Hematopoietic multipotent progenitor cell (in vitro differentiated cells): ENCODE data around the gene GNA12. TPM values are rescaled to one million over a fixed set of nuclear protein-coding genes. Genes with fewer than 3 reads are reported as not detected.
"Not testable (repeated sequence)": the region's sequence is repeated elsewhere in the genome, so short reads cannot be mapped to it uniquely, and the experiment has no call there.

Experiments used
- DNase-seq, 3 donors: peaks; one replicate each; pipeline ENCODE4 v3.0.0-alpha.2; 2011 to 2015; ENCODE audit warnings: low read depth in 2 of 3, low spot score in 2 of 3
- total RNA-seq: library from RNA; depleted of rRNA; stranded (reverse); fragments of >200 nt; gene quantifications from one replicate; pipeline ENCODE4 v1.2.3, GENCODE V29; 2012

GNA12 gene
- total RNA-seq, 1 donor, result 48.2 TPM

- DNase-seq, result no peak
Measured at GRCh38 chr7:2705371-2706096, 138.6 kb downstream of the GNA12 start.

DNA sequence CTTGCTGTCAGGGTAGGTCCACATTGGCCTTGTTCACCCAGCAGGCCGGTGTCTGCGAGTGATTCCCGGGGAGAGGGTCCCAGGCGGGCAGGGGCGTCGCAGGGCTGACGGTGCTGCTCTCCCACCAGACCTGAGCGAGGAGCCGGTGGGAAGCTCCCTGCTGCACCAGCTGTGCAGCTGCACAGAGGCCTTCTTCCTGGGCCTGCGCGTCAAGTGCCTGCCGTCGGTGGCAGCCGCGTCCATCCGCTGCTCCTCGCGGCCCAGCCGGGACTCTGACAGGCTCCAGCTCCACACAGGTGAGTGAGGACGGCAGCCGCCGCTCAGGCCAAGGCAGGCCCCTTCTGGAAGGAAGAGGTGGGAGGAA, 141.5 kb downstream of the GNA12 start:
- no peak for DNase-seq

DNA sequence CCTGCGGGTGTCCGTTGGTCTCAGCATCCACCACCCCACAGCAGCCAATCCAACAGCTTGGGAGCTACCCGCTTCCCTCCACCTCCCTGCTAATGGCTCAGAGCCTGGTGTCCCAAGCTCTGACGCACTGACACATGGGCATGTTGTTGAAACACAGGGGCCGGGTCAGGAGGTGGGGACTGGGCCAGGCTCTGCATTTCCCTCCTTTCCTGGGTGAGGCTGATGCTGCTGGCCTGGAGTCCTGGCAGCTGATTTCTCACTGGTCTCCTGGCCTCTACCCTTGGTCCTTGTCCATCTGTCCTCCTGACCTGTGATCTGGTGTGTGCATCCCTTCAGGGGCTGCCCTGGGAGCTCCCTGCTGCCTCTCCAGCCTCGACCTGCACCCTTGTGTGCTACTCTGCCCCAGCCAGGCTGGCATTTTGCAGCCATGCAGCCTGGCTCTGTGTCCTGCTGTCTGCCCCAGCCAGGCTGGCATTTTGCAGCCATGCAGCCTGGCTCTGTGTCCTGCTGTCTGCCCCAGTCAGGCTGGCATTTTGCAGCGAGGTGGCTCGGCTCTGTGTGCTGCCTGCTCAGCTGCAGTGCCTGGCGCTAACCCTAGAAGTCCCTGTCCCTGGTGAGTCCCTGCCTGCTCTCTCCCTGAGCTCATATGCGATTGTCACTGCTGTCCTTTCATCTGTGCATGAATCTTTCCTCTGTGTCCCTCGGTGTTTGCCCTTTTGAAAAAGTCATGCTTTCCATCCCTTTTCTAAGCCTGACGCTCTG, 142.1 kb downstream of the GNA12 start:
- DNase-seq, result no peak

DNA sequence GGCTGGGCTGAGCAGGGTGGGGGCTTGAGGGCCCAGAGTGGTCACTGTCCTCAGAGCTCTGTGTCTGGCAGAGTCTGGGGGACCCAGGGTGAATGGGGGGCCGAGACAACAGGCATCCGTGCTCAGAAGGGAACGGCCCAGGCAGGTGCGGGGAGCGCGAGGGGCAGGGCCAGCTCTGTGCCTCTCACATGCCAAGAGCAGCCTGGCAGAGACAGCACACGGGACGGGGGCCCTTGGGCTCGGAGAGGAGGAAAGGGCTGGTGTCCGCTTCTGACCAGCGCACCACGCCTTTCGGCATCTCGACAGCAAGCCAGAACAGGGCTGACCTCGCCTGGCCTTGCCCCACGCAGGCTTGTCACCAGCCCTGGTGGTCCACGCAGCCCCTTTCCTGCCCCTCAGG, 142.7 kb downstream of the GNA12 start:
- no peak for DNase-seq

DNA sequence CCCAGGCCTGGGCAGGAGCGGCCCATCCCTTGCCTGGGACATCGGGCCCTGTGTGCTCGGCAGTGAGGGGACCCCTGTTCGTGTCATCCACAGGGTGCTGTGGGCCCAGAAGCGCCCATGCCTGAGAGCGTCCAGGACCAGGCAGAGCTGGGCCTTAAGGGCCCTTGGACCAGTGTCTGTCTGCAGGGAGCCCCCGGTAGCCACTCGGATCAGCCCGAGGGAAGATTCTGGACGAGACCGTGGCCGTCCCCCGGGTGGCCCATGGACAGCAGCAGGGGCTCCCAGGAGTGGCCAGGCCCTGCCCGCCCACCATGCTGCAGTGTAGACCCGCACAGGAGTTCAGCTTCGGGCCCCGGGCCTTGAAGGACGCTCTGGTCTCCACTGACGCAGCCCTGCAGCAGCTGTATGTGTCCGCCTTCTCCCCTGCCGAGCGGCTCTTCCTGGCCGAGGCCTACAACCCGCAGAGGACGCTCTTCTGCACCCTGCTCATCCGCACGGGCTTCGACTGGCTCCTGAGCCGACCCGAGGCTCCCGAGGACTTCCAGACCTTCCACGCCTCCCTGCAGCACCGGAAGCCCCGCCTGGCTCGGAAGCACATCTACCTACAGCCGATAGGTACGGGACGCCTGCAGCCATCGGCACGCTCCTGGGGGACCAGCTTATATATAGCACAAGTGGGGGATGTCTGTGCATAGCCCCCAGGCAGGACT, 143.8 kb downstream of the GNA12 start:
- no peak for DNase-seq

DNA sequence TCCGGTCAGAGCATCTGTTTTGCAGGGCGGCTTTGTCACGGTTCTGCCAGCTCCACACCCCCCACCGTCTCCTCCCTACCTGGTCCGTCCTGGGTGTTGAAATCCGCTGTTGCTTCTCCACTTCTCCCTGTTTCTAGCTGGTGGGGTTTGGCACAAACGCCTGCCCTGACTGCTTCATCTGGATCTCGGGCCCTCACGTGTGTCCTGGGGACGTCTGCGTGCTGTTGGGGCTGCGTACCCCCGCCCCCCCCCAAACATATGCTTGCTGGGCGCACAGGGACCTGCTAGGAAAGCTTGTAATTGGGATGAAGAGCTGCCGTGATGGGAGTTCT, 144.9 kb downstream of the GNA12 start:
- no peak for DNase-seq

GRCh38 chr7:2698581-2699288, 145.4 kb downstream of the GNA12 start:
- peak in 2 of 3 donors; percentile 97 to 98 for DNase-seq

DNA sequence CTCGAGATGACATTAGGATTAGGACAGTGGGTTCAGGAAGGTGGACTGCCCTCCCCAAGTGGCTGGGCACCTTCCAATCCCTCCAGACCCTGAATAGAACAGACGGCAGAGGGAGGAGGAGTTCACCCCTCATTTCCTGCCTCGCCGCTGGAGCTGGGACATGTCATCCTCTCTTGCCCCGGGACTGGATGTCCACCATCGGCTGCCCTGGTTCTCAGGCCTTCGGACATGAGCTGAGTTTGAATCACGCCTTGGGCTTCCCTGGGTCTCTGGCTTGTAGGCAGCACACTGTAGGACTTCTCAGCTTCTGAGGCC, 150.0 kb downstream of the GNA12 start:
- not testable (repeated sequence) for DNase-seq

GRCh38 chr7:2693420-2694121, 150.5 kb downstream of the GNA12 start:
- not testable (repeated sequence) for DNase-seq

- no peak for DNase-seq
Measured at GRCh38 chr7:2692543-2692942, 151.6 kb downstream of the GNA12 start.

DNA sequence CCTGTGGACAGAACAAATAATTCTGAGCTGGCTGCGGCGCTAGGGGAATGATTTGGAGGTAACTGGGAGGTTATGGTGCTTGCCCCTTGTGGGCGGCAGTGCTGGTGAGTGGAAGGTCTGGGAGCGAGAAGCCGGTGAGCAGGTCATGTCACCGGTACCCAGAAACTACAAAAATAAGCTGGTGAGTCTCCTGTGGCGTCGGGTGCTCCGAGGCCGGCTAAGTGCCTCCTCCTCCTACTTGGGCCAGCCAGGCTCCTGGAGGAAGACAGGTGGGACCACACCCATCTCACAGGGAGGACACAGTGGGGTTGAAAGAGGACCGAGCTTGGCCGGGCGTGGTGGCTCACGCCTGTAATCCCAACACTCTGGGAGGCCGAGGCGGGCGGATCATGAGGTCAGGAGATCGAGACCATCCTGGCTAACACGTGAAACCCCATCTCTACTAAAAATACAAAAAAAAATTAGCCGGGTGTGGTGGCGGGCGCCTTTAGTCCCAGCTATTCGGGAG, 152.1 kb downstream of the GNA12 start:
- DNase-seq, result not testable (repeated sequence)

DNA sequence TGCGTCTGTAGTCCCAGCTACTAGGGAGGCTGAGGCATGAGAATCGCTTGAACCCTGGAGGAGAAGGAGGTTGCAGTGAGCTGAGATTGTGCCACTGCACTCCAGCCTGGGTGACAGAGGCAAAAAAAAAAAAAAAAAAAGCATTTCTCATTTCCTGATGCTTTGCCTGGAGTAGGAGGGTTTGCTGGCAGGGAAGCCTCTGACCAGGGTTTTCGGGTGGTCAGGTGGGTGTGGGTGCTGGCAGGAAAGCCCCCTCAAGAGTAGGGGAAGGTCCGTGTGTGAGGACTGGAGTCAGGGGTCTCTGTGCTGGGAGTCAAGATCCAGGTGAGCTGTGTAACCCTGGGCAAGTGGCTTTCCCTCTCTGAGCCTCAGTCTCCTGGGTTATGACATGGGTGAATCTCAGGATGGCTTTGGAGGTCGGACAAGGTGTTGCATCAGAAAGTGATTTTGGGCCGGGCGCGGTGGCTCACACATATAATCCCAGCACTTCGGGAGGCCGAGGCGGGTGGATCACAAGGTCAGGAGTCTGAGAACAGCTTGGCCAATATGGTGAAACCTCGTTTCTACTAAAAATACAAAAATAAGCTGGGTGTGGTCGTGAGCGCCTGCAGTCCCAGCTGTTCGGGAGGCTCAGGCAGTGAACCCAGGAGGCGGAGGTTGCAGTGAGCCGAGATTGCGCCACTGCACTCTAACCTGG, 152.9 kb downstream of the GNA12 start:
- DNase-seq, result no peak

DNA sequence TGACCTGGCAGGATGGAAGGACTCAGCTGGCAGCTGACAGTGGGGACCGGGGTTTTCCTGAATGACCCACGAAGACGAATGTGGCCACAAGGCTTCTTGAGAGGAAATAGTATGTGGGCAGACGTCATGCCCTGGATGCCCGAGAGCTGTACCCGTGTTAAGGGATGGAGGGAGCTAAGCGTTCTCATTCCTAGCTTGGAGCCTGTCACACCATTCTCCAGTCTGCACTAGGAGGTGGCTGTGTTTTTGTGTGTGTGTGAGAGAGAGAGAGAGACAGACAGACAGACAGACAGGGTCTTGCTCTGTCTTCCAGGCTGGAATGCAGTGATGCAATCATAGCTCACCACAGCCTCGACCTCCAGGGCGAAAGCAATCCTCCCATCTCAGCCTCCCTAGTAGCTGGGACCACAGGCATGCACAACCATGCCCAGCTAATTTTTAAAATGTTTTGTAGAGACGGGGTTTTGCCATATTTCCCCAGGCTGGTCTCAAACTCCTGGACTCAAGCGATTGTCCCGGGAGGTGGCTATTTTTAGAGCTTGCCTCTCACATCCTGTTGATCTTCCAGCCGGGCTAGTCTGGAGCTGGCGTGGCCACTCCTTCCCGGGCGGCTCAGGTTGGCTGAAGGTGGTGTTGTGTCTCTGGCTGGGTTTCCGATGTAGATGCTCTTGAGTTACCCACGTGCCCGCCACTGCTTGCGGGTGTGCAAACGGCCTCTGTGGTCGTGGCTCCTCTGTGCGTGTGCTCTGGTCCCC, 154.0 kb downstream of the GNA12 start:
- DNase-seq, result no peak

GRCh38 chr7:2689343-2689847, 154.7 kb downstream of the GNA12 start:
- DNase-seq, result no peak

- DNase-seq, result peak in 1 of 3 donors; percentile 44
Measured at GRCh38 chr7:2688409-2689342, 155.4 kb downstream of the GNA12 start.

DNA sequence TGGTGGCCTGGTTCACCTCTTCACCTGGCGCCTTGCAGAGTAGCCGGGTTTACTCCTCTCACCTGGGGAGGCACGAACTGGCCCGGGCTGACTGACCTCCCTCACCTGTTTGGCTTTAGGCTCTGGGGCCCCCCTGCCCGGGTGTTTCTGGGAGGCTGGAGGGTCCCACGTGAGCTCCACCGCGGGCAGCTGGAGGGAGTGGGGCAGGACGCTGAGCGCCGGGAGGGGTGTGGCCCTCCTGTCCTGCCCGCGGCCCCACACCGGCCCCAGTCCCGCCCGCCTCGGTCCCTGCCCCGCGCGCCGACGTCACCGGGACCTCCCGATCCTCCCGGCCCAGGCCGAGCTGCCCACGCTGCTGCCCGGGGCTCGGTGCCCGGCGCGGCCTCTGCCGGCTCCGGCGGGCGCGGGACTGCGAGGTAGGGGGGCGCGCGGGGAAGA, 156.2 kb downstream of the GNA12 start, which contains the start of gene AMZ1:
AMZ1 (plus strand) TSS at position 322 of the 438 bp plus-strand sequence. CDS start 12,250 bp downstream, outside the sequence.
- DNase-seq, result no peak

- no peak for DNase-seq
Measured at GRCh38 chr7:2687338-2687869, 156.7 kb downstream of the GNA12 start.
